WTC11 (cell line): ENCODE data around the gene ATF3. TPM values are rescaled to one million over a fixed set of nuclear protein-coding genes. Genes with fewer than 3 reads are reported as not detected.

Source experiments
- ATAC-seq: fragments of 200-7000 bp; cut with Tn5 transposase; 2 replicates; pipeline ENCODE4 v1.10.0; 2021; ENCODE audit warnings: mild to moderate bottlenecking, moderate library complexity
- CTCF ChIA-PET: fragments of 300-600 bp; sonication (Branson Sonifier 250); formaldehyde crosslinking; loops from one replicate; lab custom pipeline; 2021; ENCODE audit warnings: antibody characterized with exemption; lab: Charles Lee
- POLR2A ChIA-PET: fragments of 350-600 bp; sonication (Branson Sonifier 250); formaldehyde crosslinking; loops from one replicate; lab custom pipeline; 2021; ENCODE audit warnings: antibody characterized with exemption; lab: Charles Lee
- DNase-seq: peaks from one replicate; pipeline ENCODE4 v3.0.0; 2021; ENCODE audit warnings: low spot score
- H3K27ac Mint-ChIP-seq: 2 replicates; pipeline ENCODE4 v1.8.0; 2021; ENCODE audit warnings: mixed read lengths
- H3K27me3 Mint-ChIP-seq: 2 replicates; pipeline ENCODE4 v1.8.0; 2021; ENCODE audit warnings: low read depth, mild to moderate bottlenecking, moderate library complexity, mixed read lengths
- H3K36me3 Mint-ChIP-seq: 2 replicates; pipeline ENCODE4 v1.8.0; 2021; ENCODE audit warnings: mixed read lengths
- H3K4me1 Mint-ChIP-seq: 2 replicates; pipeline ENCODE4 v1.8.0; 2022; ENCODE audit warnings: mixed read lengths
- H3K4me3 Mint-ChIP-seq: 2 replicates; pipeline ENCODE4 v1.8.0; 2021; ENCODE audit warnings: mild to moderate bottlenecking, moderate library complexity, mixed read lengths
- H3K9me3 Mint-ChIP-seq: 2 replicates; pipeline ENCODE4 v1.8.0; 2021; ENCODE audit warnings: mixed read lengths
- FOXP1 ChIP-seq: sonication (generic); formaldehyde crosslinking; IDR thresholded peaks from 2 replicates; pipeline ENCODE4 v1.8.0; 2022; ENCODE audit warnings: missing genetic modification reagents, mild to moderate bottlenecking, moderate library complexity, borderline replicate concordance
- GTF2I ChIP-seq: fragments of 250-450 bp; sonication (Bioruptor Pico); conservative IDR thresholded peaks from 2 replicates; pipeline ENCODE4 v1.4.0; 2021; ENCODE audit warnings: mild to moderate bottlenecking
- KAT7 ChIP-seq: sonication (generic); formaldehyde crosslinking; IDR thresholded peaks from 2 replicates; pipeline ENCODE4 v1.8.1; 2023; ENCODE audit warnings: missing genetic modification reagents, mild to moderate bottlenecking, borderline replicate concordance
- NR1H2 ChIP-seq: sonication (generic); formaldehyde crosslinking; IDR thresholded peaks from 2 replicates; pipeline ENCODE4 v1.9.0; 2021; ENCODE audit warnings: mild to moderate bottlenecking, moderate library complexity, missing genetic modification reagents
- NR2C2 ChIP-seq: sonication (generic); formaldehyde crosslinking; IDR thresholded peaks from 2 replicates; pipeline ENCODE4 v1.8.0; 2022; ENCODE audit warnings: mild to moderate bottlenecking, missing genetic modification reagents
- TCF7 ChIP-seq: sonication (generic); formaldehyde crosslinking; IDR thresholded peaks from 2 replicates; pipeline ENCODE4 v1.8.0; 2022; ENCODE audit warnings: mild to moderate bottlenecking, low read depth, missing genetic modification reagents, moderate library complexity
- TEAD1 ChIP-seq: sonication (generic); formaldehyde crosslinking; IDR thresholded peaks from 2 replicates; pipeline ENCODE4 v1.8.0; 2022; ENCODE audit warnings: mild to moderate bottlenecking, missing genetic modification reagents
- TEAD4 ChIP-seq: sonication (generic); formaldehyde crosslinking; IDR thresholded peaks from 2 replicates; pipeline ENCODE4 v1.8.0; 2022; ENCODE audit warnings: mild to moderate bottlenecking, missing genetic modification reagents
- ZNF416 ChIP-seq: fragments of 250-450 bp; sonication (Bioruptor Pico); IDR thresholded peaks from 2 replicates; pipeline ENCODE4 v1.9.0; 2021; ENCODE audit warnings: mild to moderate bottlenecking, inconsistent platforms
- total RNA-seq: library from RNA; stranded (reverse); gene quantifications from 3 replicates; pipeline ENCODE4 v1.2.3, GENCODE V29; 2021
- TF ChIP-seq, protein P1 (sequence below): sonication (generic); formaldehyde crosslinking; IDR thresholded peaks from 2 replicates; pipeline ENCODE4 v1.8.1; 2023; ENCODE audit warnings: mild to moderate bottlenecking, missing genetic modification reagents, borderline replicate concordance
- TF ChIP-seq, protein P2 (sequence below): sonication (generic); formaldehyde crosslinking; IDR thresholded peaks from 2 replicates; pipeline ENCODE4 v1.8.0; 2022; ENCODE audit warnings: mild to moderate bottlenecking, missing genetic modification reagents
- TF ChIP-seq, protein P3 (sequence below): sonication (generic); formaldehyde crosslinking; IDR thresholded peaks from 2 replicates; pipeline ENCODE4 v1.8.1; 2023; ENCODE audit warnings: mild to moderate bottlenecking, missing genetic modification reagents
- TF ChIP-seq, protein P4 (sequence below): fragments of 250-450 bp; sonication (Bioruptor Pico); IDR thresholded peaks from 2 replicates; pipeline ENCODE4 v1.9.0; 2021; ENCODE audit warnings: moderate library complexity, mild to moderate bottlenecking, inconsistent platforms, borderline replicate concordance
- TF ChIP-seq, protein P5 (sequence below): sonication (generic); formaldehyde crosslinking; IDR thresholded peaks from 2 replicates; pipeline ENCODE4 v1.8.0; 2022; ENCODE audit warnings: missing genetic modification reagents
- TF ChIP-seq, protein P6 (sequence below): sonication (generic); formaldehyde crosslinking; IDR thresholded peaks from 2 replicates; pipeline ENCODE4 v1.8.0; 2022; ENCODE audit warnings: mild to moderate bottlenecking, missing genetic modification reagents

The ATF3 gene
- total RNA-seq, 1 experiment from 2014 or later = 19.4 TPM

DNA sequence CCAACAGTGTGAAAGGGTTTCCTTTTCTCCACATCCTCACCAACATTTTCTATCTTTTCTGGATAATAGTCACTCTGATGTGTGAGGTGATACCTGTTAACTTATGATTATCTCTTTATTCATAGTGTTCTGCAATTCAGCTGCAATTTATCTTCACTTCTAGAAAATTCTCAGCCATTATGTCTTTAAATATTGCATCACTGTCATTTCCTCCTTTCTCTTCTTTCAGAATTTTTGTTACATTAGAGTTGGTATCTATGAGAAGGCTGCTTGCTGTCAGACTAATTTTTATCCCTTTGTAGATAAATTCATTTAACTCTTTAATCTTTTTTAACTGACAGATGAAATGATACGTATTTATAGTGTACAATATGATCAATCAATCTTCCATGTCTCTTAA is 30.5 kb upstream of the ATF3 start:
- Mint-ChIP-seq H3K4me1 (0 out of 2 replicates have a peak, but pooled peaks cover under 1% of the 10 kb centered on the region), H3K4me3 (no peak overlapping the region)
- CTCF ChIA-PET = interaction anchor here (1.5 kb wide), 1 partner anchor 101 kb away, joined by 4 read pairs; no protein-coding TSS in a partner anchor
- TF ChIP-seq ZNF416 (no peak), NR1H2 (CRISPR knock-in tag) (no peak)
- TF ChIP-seq, all 79 proteins: peak for 0
- Mint-ChIP-seq H3K27me3 (no peaks in the 10 kb centered on the region), H3K36me3 (no peaks in the 10 kb centered on the region), H3K27ac (no peak overlapping the region), H3K9me3 (0 out of 2 replicates have a peak, but pooled peaks cover 3% of the 10 kb centered on the region)
- DNase-seq (no peak), ATAC-seq (no peak)
- POLR2A ChIA-PET = no interaction called here

DNA sequence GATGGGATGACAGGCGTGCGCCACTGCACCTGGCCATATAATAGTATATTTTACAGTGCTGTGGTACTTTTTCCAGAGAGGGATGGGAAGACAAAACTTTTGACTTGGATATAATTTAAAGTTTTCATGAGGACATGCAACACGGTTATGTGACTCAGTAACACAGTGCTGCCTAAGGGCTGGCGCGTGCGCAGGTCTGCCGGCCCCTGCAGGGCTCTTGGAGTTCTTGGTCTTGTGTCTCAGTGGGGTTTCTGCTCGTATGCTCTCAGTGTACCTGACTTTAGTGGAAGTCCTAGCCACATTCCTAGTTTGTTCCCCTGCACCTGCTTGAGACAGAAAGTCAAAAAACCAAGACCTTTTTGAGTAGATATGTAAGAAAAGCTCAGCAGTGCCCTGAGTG is 27.5 kb upstream of the ATF3 start:
- CTCF ChIA-PET = interaction anchor here (1.1 kb wide), 1 partner anchor 104 kb away, joined by 4 read pairs; no protein-coding TSS in a partner anchor
- H3K4me1 Mint-ChIP-seq = peaks cover 9% of the 10 kb centered on the region

More for the DNA sequence above, 27.5 kb upstream of the ATF3 start:
- ATAC-seq (no peak), DNase-seq (no peak)
- Mint-ChIP-seq H3K27ac (no peak overlapping the region), H3K9me3 (0 out of 2 replicates have a peak, but pooled peaks cover 3% of the 10 kb centered on the region), H3K4me3 (no peak overlapping the region), H3K27me3 (no peaks in the 10 kb centered on the region), H3K36me3 (no peaks in the 10 kb centered on the region)
- TF ChIP-seq, protein P1, sequence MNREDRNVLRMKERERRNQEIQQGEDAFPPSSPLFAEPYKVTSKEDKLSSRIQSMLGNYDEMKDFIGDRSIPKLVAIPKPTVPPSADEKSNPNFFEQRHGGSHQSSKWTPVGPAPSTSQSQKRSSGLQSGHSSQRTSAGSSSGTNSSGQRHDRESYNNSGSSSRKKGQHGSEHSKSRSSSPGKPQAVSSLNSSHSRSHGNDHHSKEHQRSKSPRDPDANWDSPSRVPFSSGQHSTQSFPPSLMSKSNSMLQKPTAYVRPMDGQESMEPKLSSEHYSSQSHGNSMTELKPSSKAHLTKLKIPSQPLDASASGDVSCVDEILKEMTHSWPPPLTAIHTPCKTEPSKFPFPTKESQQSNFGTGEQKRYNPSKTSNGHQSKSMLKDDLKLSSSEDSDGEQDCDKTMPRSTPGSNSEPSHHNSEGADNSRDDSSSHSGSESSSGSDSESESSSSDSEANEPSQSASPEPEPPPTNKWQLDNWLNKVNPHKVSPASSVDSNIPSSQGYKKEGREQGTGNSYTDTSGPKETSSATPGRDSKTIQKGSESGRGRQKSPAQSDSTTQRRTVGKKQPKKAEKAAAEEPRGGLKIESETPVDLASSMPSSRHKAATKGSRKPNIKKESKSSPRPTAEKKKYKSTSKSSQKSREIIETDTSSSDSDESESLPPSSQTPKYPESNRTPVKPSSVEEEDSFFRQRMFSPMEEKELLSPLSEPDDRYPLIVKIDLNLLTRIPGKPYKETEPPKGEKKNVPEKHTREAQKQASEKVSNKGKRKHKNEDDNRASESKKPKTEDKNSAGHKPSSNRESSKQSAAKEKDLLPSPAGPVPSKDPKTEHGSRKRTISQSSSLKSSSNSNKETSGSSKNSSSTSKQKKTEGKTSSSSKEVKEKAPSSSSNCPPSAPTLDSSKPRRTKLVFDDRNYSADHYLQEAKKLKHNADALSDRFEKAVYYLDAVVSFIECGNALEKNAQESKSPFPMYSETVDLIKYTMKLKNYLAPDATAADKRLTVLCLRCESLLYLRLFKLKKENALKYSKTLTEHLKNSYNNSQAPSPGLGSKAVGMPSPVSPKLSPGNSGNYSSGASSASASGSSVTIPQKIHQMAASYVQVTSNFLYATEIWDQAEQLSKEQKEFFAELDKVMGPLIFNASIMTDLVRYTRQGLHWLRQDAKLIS (CRISPR knock-in tag) = no peak
- TF ChIP-seq TCF7 = no peak
- TF ChIP-seq, protein P2, sequence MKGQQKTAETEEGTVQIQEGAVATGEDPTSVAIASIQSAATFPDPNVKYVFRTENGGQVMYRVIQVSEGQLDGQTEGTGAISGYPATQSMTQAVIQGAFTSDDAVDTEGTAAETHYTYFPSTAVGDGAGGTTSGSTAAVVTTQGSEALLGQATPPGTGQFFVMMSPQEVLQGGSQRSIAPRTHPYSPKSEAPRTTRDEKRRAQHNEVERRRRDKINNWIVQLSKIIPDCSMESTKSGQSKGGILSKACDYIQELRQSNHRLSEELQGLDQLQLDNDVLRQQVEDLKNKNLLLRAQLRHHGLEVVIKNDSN (CRISPR knock-in tag) = no peak
- no peak for TF ChIP-seq TEAD4
- no peak for TF ChIP-seq GTF2I (CRISPR knock-in tag)
- TF ChIP-seq, protein P3, sequence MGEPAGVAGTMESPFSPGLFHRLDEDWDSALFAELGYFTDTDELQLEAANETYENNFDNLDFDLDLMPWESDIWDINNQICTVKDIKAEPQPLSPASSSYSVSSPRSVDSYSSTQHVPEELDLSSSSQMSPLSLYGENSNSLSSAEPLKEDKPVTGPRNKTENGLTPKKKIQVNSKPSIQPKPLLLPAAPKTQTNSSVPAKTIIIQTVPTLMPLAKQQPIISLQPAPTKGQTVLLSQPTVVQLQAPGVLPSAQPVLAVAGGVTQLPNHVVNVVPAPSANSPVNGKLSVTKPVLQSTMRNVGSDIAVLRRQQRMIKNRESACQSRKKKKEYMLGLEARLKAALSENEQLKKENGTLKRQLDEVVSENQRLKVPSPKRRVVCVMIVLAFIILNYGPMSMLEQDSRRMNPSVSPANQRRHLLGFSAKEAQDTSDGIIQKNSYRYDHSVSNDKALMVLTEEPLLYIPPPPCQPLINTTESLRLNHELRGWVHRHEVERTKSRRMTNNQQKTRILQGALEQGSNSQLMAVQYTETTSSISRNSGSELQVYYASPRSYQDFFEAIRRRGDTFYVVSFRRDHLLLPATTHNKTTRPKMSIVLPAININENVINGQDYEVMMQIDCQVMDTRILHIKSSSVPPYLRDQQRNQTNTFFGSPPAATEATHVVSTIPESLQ (CRISPR knock-in tag) = no peak
- TF ChIP-seq, protein P4, sequence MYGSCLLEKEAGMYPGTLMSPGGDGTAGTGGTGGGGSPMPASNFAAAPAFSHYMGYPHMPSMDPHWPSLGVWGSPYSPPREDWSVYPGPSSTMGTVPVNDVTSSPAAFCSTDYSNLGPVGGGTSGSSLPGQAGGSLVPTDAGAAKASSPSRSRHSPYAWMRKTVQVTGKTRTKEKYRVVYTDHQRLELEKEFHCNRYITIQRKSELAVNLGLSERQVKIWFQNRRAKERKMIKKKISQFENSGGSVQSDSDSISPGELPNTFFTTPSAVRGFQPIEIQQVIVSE (CRISPR knock-in tag) = no peak
- TF ChIP-seq KAT7 = no peak
- TF ChIP-seq TEAD1 = no peak
- TF ChIP-seq ZNF416 = no peak
- TF ChIP-seq NR2C2 = no peak
- TF ChIP-seq, protein P5, sequence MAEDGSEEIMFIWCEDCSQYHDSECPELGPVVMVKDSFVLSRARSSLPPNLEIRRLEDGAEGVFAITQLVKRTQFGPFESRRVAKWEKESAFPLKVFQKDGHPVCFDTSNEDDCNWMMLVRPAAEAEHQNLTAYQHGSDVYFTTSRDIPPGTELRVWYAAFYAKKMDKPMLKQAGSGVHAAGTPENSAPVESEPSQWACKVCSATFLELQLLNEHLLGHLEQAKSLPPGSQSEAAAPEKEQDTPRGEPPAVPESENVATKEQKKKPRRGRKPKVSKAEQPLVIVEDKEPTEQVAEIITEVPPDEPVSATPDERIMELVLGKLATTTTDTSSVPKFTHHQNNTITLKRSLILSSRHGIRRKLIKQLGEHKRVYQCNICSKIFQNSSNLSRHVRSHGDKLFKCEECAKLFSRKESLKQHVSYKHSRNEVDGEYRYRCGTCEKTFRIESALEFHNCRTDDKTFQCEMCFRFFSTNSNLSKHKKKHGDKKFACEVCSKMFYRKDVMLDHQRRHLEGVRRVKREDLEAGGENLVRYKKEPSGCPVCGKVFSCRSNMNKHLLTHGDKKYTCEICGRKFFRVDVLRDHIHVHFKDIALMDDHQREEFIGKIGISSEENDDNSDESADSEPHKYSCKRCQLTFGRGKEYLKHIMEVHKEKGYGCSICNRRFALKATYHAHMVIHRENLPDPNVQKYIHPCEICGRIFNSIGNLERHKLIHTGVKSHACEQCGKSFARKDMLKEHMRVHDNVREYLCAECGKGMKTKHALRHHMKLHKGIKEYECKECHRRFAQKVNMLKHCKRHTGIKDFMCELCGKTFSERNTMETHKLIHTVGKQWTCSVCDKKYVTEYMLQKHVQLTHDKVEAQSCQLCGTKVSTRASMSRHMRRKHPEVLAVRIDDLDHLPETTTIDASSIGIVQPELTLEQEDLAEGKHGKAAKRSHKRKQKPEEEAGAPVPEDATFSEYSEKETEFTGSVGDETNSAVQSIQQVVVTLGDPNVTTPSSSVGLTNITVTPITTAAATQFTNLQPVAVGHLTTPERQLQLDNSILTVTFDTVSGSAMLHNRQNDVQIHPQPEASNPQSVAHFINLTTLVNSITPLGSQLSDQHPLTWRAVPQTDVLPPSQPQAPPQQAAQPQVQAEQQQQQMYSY (CRISPR knock-in tag) = no peak
- no peak for TF ChIP-seq FOXP1
- TF ChIP-seq, protein P6, sequence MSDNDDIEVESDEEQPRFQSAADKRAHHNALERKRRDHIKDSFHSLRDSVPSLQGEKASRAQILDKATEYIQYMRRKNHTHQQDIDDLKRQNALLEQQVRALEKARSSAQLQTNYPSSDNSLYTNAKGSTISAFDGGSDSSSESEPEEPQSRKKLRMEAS (CRISPR knock-in tag) = no peak
- POLR2A ChIA-PET = interaction anchor here (1.0 kb wide), 1 partner anchor 104 kb away, joined by 4 read pairs; no protein-coding TSS in a partner anchor
